Neural cell (in vitro differentiated cells): ENCODE data around the gene RXFP3. TPM values are rescaled to one million over a fixed set of nuclear protein-coding genes. Genes with fewer than 3 reads are reported as not detected.

Source experiments
- H2AFZ ChIP-seq: fragments of 200-600, 300-800 bp; sonication (generic), shearing (Covaris generic); 2 replicates; pipeline ENCODE4 v1.6.0; 2014; ENCODE audit warnings: low read depth, mild to moderate bottlenecking, antibody characterized with exemption, low read length, moderate library complexity
- H3F3A ChIP-seq: fragments of 200-600 bp; shearing (Covaris generic); 2 replicates; pipeline ENCODE4 v1.6.1; 2016; ENCODE audit warnings: mild to moderate bottlenecking, moderate library complexity, mixed read lengths, antibody characterized with exemption, low read length; ENCODE audit not compliant: insufficient read depth, poor library complexity, severe bottlenecking
- H3K27ac ChIP-seq: fragments of 200-600, 300-800 bp; sonication (generic), shearing (Covaris generic); 2 replicates; pipeline ENCODE4 v1.5.1; 2014; ENCODE audit warnings: mild to moderate bottlenecking, low read length, moderate library complexity
- H3K27me3 ChIP-seq: fragments of 300-800, 200-600 bp; sonication (generic), shearing (Covaris generic); 2 replicates; pipeline ENCODE4 v1.6.0; 2014; ENCODE audit warnings: mild to moderate bottlenecking, low read depth, low read length, moderate library complexity; ENCODE audit not compliant: insufficient read depth
- H3K36me3 ChIP-seq: fragments of 300-800, 200-600 bp; sonication (generic), shearing (Covaris generic); 2 replicates; pipeline ENCODE4 v1.5.1; 2014; ENCODE audit warnings: mild to moderate bottlenecking, antibody characterized with exemption, low read length, moderate library complexity; ENCODE audit not compliant: insufficient read depth
- H3K4me2 ChIP-seq: fragments of 300-800, 200-600 bp; sonication (generic), shearing (Covaris generic); 2 replicates; pipeline ENCODE4 v1.6.0; 2014; ENCODE audit warnings: mild to moderate bottlenecking, low read length
- H3K4me3 ChIP-seq: fragments of 300-800, 200-600 bp; sonication (generic), shearing (Covaris generic); 2 replicates; pipeline ENCODE4 v1.5.1; 2014; ENCODE audit warnings: mild to moderate bottlenecking, low read length, moderate library complexity
- H3K79me2 ChIP-seq: fragments of 200-600 bp; shearing (Covaris generic); replicated peaks from 2 replicates; pipeline ENCODE4 v1.6.0; 2014; ENCODE audit warnings: mild to moderate bottlenecking, low read length, moderate library complexity; ENCODE audit not compliant: insufficient read depth
- H3K9ac ChIP-seq: fragments of 300-800, 200-600 bp; sonication (generic), shearing (Covaris generic); 2 replicates; pipeline ENCODE4 v1.6.1; 2016; ENCODE audit warnings: mild to moderate bottlenecking, low read length, mixed read lengths
- H3K9me2 ChIP-seq: fragments of 200-600 bp; shearing (Covaris generic); 2 replicates; pipeline ENCODE4 v1.6.1; 2016; ENCODE audit warnings: mild to moderate bottlenecking, low read length, mixed read lengths; ENCODE audit not compliant: insufficient read depth
- H3K9me3 ChIP-seq: fragments of 200-600, 300-800 bp; sonication (generic), shearing (Covaris generic); 2 replicates; pipeline ENCODE4 v1.6.1; 2016; ENCODE audit warnings: mild to moderate bottlenecking, mixed run types, low read length, moderate library complexity, mixed read lengths
- H4K20me1 ChIP-seq: fragments of 200-600 bp; shearing (Covaris generic); 2 replicates; pipeline ENCODE4 v1.6.1; 2016; ENCODE audit warnings: mild to moderate bottlenecking, mixed run types; ENCODE audit not compliant: insufficient read depth
- EP300 ChIP-seq: fragments of 450-650 bp; conservative IDR thresholded peaks from 2 replicates; pipeline ENCODE4 v1.6.1; 2014; ENCODE audit warnings: antibody characterized with exemption, mild to moderate bottlenecking, moderate library complexity; ENCODE audit not compliant: poor library complexity, severe bottlenecking
- EZH2 ChIP-seq: fragments of 200-600, 300-800 bp; shearing (Covaris generic), sonication (generic); IDR thresholded peaks from 2 replicates; pipeline ENCODE4 v1.6.1; 2014; ENCODE audit warnings: antibody characterized with exemption, low read length, borderline replicate concordance, mild to moderate bottlenecking; ENCODE audit not compliant: insufficient read depth, poor library complexity, severe bottlenecking
- MXI1 ChIP-seq: fragments of 450-650 bp; conservative IDR thresholded peaks from 2 replicates; pipeline ENCODE4 v1.6.1; 2014; ENCODE audit warnings: antibody characterized with exemption, mild to moderate bottlenecking; ENCODE audit not compliant: poor library complexity, severe bottlenecking
- POLR2AphosphoS5 ChIP-seq: IDR thresholded peaks from 2 replicates; pipeline ENCODE4 v1.6.1; 2012
- RAD21 ChIP-seq: fragments of 450-650 bp; conservative IDR thresholded peaks from 2 replicates; pipeline ENCODE4 v1.6.1; 2014; ENCODE audit warnings: antibody characterized with exemption, mild to moderate bottlenecking, moderate library complexity
- SMC3 ChIP-seq: fragments of 450-650 bp; conservative IDR thresholded peaks from 2 replicates; pipeline ENCODE4 v1.6.1; 2014; ENCODE audit warnings: antibody characterized with exemption, mild to moderate bottlenecking, moderate library complexity; ENCODE audit not compliant: poor library complexity
- TAF1 ChIP-seq: IDR thresholded peaks from 2 replicates; pipeline ENCODE4 v1.6.1; 2012; ENCODE audit warnings: low read depth
- polyA plus RNA-seq: library from polyadenylated mRNA; depleted of rRNA; stranded (reverse); fragments of >200 nt; gene quantifications from 2 replicates; pipeline ENCODE4 v1.2.3, GENCODE V29; 2014
- TF ChIP-seq, protein P1 (sequence below): fragments of 450-650 bp; IDR thresholded peaks from 2 replicates; pipeline ENCODE4 v1.5.1; 2014; ENCODE audit warnings: antibody characterized with exemption, mild to moderate bottlenecking, moderate library complexity; ENCODE audit not compliant: poor library complexity, severe bottlenecking
- TF ChIP-seq, protein P2 (sequence below): IDR thresholded peaks from 2 replicates; pipeline ENCODE4 v1.6.1; 2012; ENCODE audit warnings: borderline replicate concordance

The RXFP3 gene
- polyA plus RNA-seq, 1 donor from 2014 or later: not detected

DNA sequence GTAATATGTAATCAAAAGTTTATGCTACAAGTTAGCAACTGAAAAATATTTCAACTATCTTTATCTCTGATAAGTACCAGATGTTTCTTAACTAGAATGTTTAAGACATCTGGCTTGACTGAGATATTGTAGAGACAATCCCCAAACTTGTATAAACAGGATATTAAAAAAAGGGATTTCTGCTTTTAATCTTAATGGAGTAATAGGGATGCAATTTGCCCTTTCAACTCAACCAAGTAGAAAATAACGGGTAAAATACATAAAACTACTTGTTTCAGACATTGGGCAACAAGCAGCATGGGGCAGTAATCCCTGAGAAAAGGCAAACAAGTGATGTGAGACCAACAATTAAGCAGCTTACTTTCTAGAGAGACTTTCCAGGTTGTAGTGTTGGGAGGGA, 35.0 kb upstream of the RXFP3 start:
- Histone ChIP-seq H3K9ac (no peak overlapping the region), H3F3A (no peaks in the 10 kb centered on the region), H3K27me3 (no peaks in the 10 kb centered on the region), H3K9me3 (no peaks in the 10 kb centered on the region), H3K27ac (no peak overlapping the region), H4K20me1 (no peaks in the 10 kb centered on the region), H3K4me2 (no peak overlapping the region), H3K9me2 (no peaks in the 10 kb centered on the region), H3K36me3 (no peaks in the 10 kb centered on the region), H2AFZ (no peak overlapping the region), H3K4me3 (no peak overlapping the region), H3K79me2 (no peaks in the 10 kb centered on the region)
- TF ChIP-seq SMC3 (no peak), TAF1 (no peak), POLR2AphosphoS5 (no peak), RAD21 (no peak), EZH2 (no peak), MXI1 (no peak), EP300 (no peak)
- TF ChIP-seq, protein P1, sequence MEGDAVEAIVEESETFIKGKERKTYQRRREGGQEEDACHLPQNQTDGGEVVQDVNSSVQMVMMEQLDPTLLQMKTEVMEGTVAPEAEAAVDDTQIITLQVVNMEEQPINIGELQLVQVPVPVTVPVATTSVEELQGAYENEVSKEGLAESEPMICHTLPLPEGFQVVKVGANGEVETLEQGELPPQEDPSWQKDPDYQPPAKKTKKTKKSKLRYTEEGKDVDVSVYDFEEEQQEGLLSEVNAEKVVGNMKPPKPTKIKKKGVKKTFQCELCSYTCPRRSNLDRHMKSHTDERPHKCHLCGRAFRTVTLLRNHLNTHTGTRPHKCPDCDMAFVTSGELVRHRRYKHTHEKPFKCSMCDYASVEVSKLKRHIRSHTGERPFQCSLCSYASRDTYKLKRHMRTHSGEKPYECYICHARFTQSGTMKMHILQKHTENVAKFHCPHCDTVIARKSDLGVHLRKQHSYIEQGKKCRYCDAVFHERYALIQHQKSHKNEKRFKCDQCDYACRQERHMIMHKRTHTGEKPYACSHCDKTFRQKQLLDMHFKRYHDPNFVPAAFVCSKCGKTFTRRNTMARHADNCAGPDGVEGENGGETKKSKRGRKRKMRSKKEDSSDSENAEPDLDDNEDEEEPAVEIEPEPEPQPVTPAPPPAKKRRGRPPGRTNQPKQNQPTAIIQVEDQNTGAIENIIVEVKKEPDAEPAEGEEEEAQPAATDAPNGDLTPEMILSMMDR: no peak
- TF ChIP-seq, protein P2, sequence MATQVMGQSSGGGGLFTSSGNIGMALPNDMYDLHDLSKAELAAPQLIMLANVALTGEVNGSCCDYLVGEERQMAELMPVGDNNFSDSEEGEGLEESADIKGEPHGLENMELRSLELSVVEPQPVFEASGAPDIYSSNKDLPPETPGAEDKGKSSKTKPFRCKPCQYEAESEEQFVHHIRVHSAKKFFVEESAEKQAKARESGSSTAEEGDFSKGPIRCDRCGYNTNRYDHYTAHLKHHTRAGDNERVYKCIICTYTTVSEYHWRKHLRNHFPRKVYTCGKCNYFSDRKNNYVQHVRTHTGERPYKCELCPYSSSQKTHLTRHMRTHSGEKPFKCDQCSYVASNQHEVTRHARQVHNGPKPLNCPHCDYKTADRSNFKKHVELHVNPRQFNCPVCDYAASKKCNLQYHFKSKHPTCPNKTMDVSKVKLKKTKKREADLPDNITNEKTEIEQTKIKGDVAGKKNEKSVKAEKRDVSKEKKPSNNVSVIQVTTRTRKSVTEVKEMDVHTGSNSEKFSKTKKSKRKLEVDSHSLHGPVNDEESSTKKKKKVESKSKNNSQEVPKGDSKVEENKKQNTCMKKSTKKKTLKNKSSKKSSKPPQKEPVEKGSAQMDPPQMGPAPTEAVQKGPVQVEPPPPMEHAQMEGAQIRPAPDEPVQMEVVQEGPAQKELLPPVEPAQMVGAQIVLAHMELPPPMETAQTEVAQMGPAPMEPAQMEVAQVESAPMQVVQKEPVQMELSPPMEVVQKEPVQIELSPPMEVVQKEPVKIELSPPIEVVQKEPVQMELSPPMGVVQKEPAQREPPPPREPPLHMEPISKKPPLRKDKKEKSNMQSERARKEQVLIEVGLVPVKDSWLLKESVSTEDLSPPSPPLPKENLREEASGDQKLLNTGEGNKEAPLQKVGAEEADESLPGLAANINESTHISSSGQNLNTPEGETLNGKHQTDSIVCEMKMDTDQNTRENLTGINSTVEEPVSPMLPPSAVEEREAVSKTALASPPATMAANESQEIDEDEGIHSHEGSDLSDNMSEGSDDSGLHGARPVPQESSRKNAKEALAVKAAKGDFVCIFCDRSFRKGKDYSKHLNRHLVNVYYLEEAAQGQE: no peak

DNA sequence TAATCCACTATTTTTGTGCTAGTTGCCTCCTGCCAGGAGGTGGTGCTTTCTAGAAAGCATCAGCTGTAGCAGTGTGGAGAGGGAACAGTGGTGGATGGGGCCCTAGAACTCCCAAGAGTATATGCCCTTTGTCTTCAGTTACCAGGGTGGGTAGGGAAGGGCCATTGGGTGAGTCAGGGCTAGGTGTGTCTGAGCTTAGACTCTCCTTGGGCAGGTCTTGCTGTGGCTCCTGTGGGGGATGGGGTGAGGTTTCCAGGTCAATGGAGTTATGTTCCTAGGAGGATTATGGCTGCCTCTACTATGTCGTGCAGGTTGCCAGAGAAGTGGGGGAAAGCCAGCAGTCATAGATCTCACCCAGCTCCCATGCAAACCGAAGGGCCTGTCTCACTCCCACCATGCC, 33.1 kb upstream of the RXFP3 start:
- TF ChIP-seq RAD21 (no peak), POLR2AphosphoS5 (no peak), EP300 (no peak), MXI1 (no peak), TAF1 (no peak), EZH2 (no peak), SMC3 (no peak)
- TF ChIP-seq, protein P1: no peak
- TF ChIP-seq, protein P2: no peak
- no peak overlapping the region for H3K4me2 ChIP-seq
- H3K36me3 ChIP-seq: no peaks in the 10 kb centered on the region

More for the DNA sequence above, 33.1 kb upstream of the RXFP3 start:
- Histone ChIP-seq H3K79me2 (no peaks in the 10 kb centered on the region), H2AFZ (no peak overlapping the region), H3F3A (no peaks in the 10 kb centered on the region), H3K4me3 (no peak overlapping the region), H3K27ac (no peak overlapping the region), H3K9ac (no peak overlapping the region), H3K9me2 (no peaks in the 10 kb centered on the region), H3K27me3 (no peaks in the 10 kb centered on the region), H3K9me3 (peaks cover 4% of the 10 kb centered on the region), H4K20me1 (no peaks in the 10 kb centered on the region)
